Stimulated activated CD4-positive, alpha-beta T cell treated with anti-CD3 and anti-CD28 coated beads, Interleukin-1b, Interleukin-23, amount 100 ng/mL, for 48 hours (primary cell): ENCODE measurements around the gene IGLL1.

ENCODE experiments used
- DNase-seq: peaks from one replicate; pipeline ENCODE4 v3.0.0-alpha.2; 2020

The IGLL1 gene

GRCh38 chr22:23526596-23527316 lies 53.3 kb downstream of the IGLL1 start:
- no peak for DNase-seq

DNA sequence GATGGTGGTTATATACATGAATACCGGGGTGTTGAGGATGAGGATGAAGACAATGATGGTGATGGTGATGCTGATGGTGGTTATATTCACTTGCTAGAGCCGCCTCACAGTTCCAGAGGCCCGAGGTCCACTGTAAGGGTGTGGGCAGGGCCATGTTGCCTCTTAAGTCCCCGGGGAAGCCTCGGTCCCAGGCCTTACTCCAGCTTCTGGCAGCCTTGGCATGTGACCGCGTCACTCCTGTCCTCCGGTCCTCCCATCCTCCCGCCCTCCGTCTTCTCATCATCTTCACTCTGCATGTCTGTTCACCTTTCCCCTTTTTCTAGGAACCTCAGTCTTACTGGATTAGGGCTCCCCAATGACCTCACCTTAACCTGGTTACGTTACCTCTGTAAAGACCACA lies 54.6 kb downstream of the IGLL1 start:
- no peak for DNase-seq

GRCh38 chr22:23524226-23524625 lies 55.9 kb downstream of the IGLL1 start:
- no peak for DNase-seq

GRCh38 chr22:23523713-23524112 lies 56.4 kb downstream of the IGLL1 start:
- no peak for DNase-seq
